ENCODE measurements around the gene ADGRB2.

ADGRB2 gene

GRCh38 chr1:31704271-31705079 is 59.7 kb downstream of the ADGRB2 start:
- 9% methylated on average over 11 of the region's 19 CpGs for WGBS (ENCODE audit: insufficient coverage)
- ChIA-PET POLR2A (interaction anchor here (0.6 to 1.1 kb wide), 2 partner anchors 60 to 283 kb away, joined by 3 to 4 read pairs; partner anchors contain the start of gene PEF1), CTCF (interaction anchor here (0.8 to 4.7 kb wide), 15 partner anchors 8 to 85 kb away, joined by 3 to 28 read pairs (median 4); no protein-coding TSS in a partner anchor)
- Histone ChIP-seq H3K36me3 (ENCODE audit: control insufficient read depth in 4 of 4, insufficient read depth in 4 of 4, low read length in 3 of 4) (no peaks in the 10 kb centered on the region), H3K4me1 (ENCODE audit: control extremely low read depth in 1 of 4, control insufficient read depth in 4 of 4, insufficient read depth in 4 of 4, low read length in 3 of 4) (peaks cover 5 to 54% (median 53%) of the 10 kb centered on the region in 4 experiments), H3K27ac (ENCODE audit: insufficient read depth in 1 of 2, low read depth in 1 of 2, low read length in 2 of 2, poor library complexity in 1 of 2, severe bottlenecking in 2 of 2) (no peak overlapping the region), H3K27me3 (replicated peaks in 2 of 5; ENCODE audit: control insufficient read depth in 4 of 5, insufficient read depth in 5 of 5, low read length in 4 of 5) (peaks cover 0 to 19% (median 4%) of the 10 kb centered on the region in 5 experiments), H3K4me3 (ENCODE audit: control insufficient read depth in 1 of 7, extremely low read depth in 1 of 7, insufficient read depth in 4 of 7, low read depth in 2 of 7, low read length in 6 of 7) (peak overlapping the region in 3 of 7 experiments; percentile 11 to 49 (median 29)), H3K9me3 (ENCODE audit: control extremely low read depth in 1 of 5, control insufficient read depth in 4 of 5, insufficient read depth in 2 of 5, low read depth in 1 of 5, low read length in 4 of 5) (no peaks in the 10 kb centered on the region)
- peak in 1 of 3 donors; percentile 50 for DNase-seq

- Histone ChIP-seq H3K27me3 (replicated peaks in 2 of 5; ENCODE audit: control insufficient read depth in 4 of 5, insufficient read depth in 5 of 5, low read length in 4 of 5) (peaks cover 0 to 19% (median 4%) of the 10 kb centered on the region in 5 experiments), H3K9me3 (ENCODE audit: control extremely low read depth in 1 of 5, control insufficient read depth in 4 of 5, insufficient read depth in 2 of 5, low read depth in 1 of 5, low read length in 4 of 5) (no peaks in the 10 kb centered on the region), H3K27ac (ENCODE audit: insufficient read depth in 1 of 2, low read depth in 1 of 2, low read length in 2 of 2, poor library complexity in 1 of 2, severe bottlenecking in 2 of 2) (no peak within 1 kb of the TSS), H3K4me1 (ENCODE audit: control extremely low read depth in 1 of 4, control insufficient read depth in 4 of 4, insufficient read depth in 4 of 4, low read length in 3 of 4) (peaks cover 5 to 57% (median 55%) of the 10 kb centered on the region in 4 experiments), H3K4me3 (ENCODE audit: control insufficient read depth in 1 of 7, extremely low read depth in 1 of 7, insufficient read depth in 4 of 7, low read depth in 2 of 7, low read length in 6 of 7) (peak within 1 kb of the TSS in 3 of 7 experiments; percentile 35 to 49 (median 43)), H3K36me3 (ENCODE audit: control insufficient read depth in 4 of 4, insufficient read depth in 4 of 4, low read length in 3 of 4) (no peaks in the 10 kb centered on the region)
- POLR2A ChIA-PET = interaction anchor here (0.6 kb wide), 1 partner anchor 284 kb away, joined by 3 read pairs; no protein-coding TSS in a partner anchor
- peak in 2 of 3 donors; percentile 44 to 59 for DNase-seq
- CTCF ChIA-PET = interaction anchor here (0.5 to 4.7 kb wide), 11 partner anchors 9 to 85 kb away, joined by 3 to 28 read pairs (median 4); no protein-coding TSS in a partner anchor
- WGBS (ENCODE audit: insufficient coverage) = 20% methylated on average over 30 of the region's 40 CpGs
Measured at GRCh38 chr1:31703431-31704270, 60.5 kb downstream of the ADGRB2 start, which contains the start of gene COL16A1. Gene COL16A1 (minus strand): TSS chr1:31704017. CDS start chr1:31702193, 1,824 bp downstream.

- H3K4me1 ChIP-seq (ENCODE audit: control extremely low read depth in 1 of 4, control insufficient read depth in 4 of 4, insufficient read depth in 4 of 4, low read length in 3 of 4) = peaks cover 5 to 54% (median 50%) of the 10 kb centered on the region in 4 experiments
- H3K27me3 ChIP-seq (replicated peaks in 2 of 5; ENCODE audit: control insufficient read depth in 4 of 5, insufficient read depth in 5 of 5, low read length in 4 of 5) = peaks cover 0 to 19% (median 4%) of the 10 kb centered on the region in 5 experiments
- H3K27ac ChIP-seq (ENCODE audit: insufficient read depth in 1 of 2, low read depth in 1 of 2, low read length in 2 of 2, poor library complexity in 1 of 2, severe bottlenecking in 2 of 2) = no peak overlapping the region
- POLR2A ChIA-PET = no interaction called here
- CTCF ChIA-PET = interaction anchor here (1.4 to 4.7 kb wide), 6 partner anchors 10 to 86 kb away, joined by 3 to 28 read pairs (median 14); no protein-coding TSS in a partner anchor
- 90% methylated on average over 7 of the region's 8 CpGs for WGBS (ENCODE audit: insufficient coverage)
- H3K4me3 ChIP-seq (ENCODE audit: control insufficient read depth in 1 of 7, extremely low read depth in 1 of 7, insufficient read depth in 4 of 7, low read depth in 2 of 7, low read length in 6 of 7) = no peak overlapping the region
- no peaks in the 10 kb centered on the region for H3K9me3 ChIP-seq (ENCODE audit: control extremely low read depth in 1 of 5, control insufficient read depth in 4 of 5, insufficient read depth in 2 of 5, low read depth in 1 of 5, low read length in 4 of 5)
- no peak for DNase-seq
- H3K36me3 ChIP-seq (ENCODE audit: control insufficient read depth in 4 of 4, insufficient read depth in 4 of 4, low read length in 3 of 4) = no peaks in the 10 kb centered on the region
Measured at GRCh38 chr1:31702836-31703404, 61.2 kb downstream of the ADGRB2 start.

- H3K27me3 ChIP-seq (replicated peaks in 2 of 5; ENCODE audit: control insufficient read depth in 4 of 5, insufficient read depth in 5 of 5, low read length in 4 of 5) = peaks cover 0 to 19% (median 4%) of the 10 kb centered on the region in 5 experiments
- H3K36me3 ChIP-seq (ENCODE audit: control insufficient read depth in 4 of 4, insufficient read depth in 4 of 4, low read length in 3 of 4) = no peaks in the 10 kb centered on the region
- no peak overlapping the region for H3K4me3 ChIP-seq (ENCODE audit: control insufficient read depth in 1 of 7, extremely low read depth in 1 of 7, insufficient read depth in 4 of 7, low read depth in 2 of 7, low read length in 6 of 7)
- POLR2A ChIA-PET = interaction anchor here (0.6 kb wide), 1 partner anchor 519 kb away, joined by 3 read pairs; no protein-coding TSS in a partner anchor
- 100% methylated on average over 5 of the region's 10 CpGs for WGBS (ENCODE audit: insufficient coverage)
- H3K4me1 ChIP-seq (ENCODE audit: control extremely low read depth in 1 of 4, control insufficient read depth in 4 of 4, insufficient read depth in 4 of 4, low read length in 3 of 4) = peaks cover 5 to 38% (median 35%) of the 10 kb centered on the region in 4 experiments
- H3K27ac ChIP-seq (ENCODE audit: insufficient read depth in 1 of 2, low read depth in 1 of 2, low read length in 2 of 2, poor library complexity in 1 of 2, severe bottlenecking in 2 of 2) = no peak overlapping the region
- DNase-seq = peak in 2 of 3 donors; percentile 67 to 73
- CTCF ChIA-PET = interaction anchor here (0.9 to 4.7 kb wide), 4 partner anchors 13 to 40 kb away, joined by 3 to 28 read pairs (median 4); no protein-coding TSS in a partner anchor
- H3K9me3 ChIP-seq (ENCODE audit: control extremely low read depth in 1 of 5, control insufficient read depth in 4 of 5, insufficient read depth in 2 of 5, low read depth in 1 of 5, low read length in 4 of 5) = no peaks in the 10 kb centered on the region
Measured at GRCh38 chr1:31701091-31701736, 62.9 kb downstream of the ADGRB2 start.

- CTCF ChIA-PET = interaction anchor here (0.7 to 2.1 kb wide), 6 partner anchors 12 to 56 kb away, joined by 3 to 6 read pairs (median 3); partner anchors contain the start of gene PEF1
- H3K36me3 ChIP-seq (ENCODE audit: control insufficient read depth in 4 of 4, insufficient read depth in 4 of 4, low read length in 3 of 4) = no peaks in the 10 kb centered on the region
- no peak for DNase-seq
- no peak overlapping the region for H3K4me3 ChIP-seq (ENCODE audit: control insufficient read depth in 1 of 7, extremely low read depth in 1 of 7, insufficient read depth in 4 of 7, low read depth in 2 of 7, low read length in 6 of 7)
- H3K27me3 ChIP-seq (replicated peaks in 2 of 5; ENCODE audit: control insufficient read depth in 4 of 5, insufficient read depth in 5 of 5, low read length in 4 of 5) = peaks cover 0 to 19% (median 4%) of the 10 kb centered on the region in 5 experiments
- POLR2A ChIA-PET = interaction anchor here (0.6 kb wide), 1 partner anchor 518 kb away, joined by 3 read pairs; no protein-coding TSS in a partner anchor
- 87% methylated on average over 6 of the region's 7 CpGs for WGBS (ENCODE audit: insufficient coverage)
- H3K9me3 ChIP-seq (ENCODE audit: control extremely low read depth in 1 of 5, control insufficient read depth in 4 of 5, insufficient read depth in 2 of 5, low read depth in 1 of 5, low read length in 4 of 5) = no peaks in the 10 kb centered on the region
- H3K4me1 ChIP-seq (ENCODE audit: control extremely low read depth in 1 of 4, control insufficient read depth in 4 of 4, insufficient read depth in 4 of 4, low read length in 3 of 4) = peaks cover 5 to 33% (median 30%) of the 10 kb centered on the region in 4 experiments
- no peak overlapping the region for H3K27ac ChIP-seq (ENCODE audit: insufficient read depth in 1 of 2, low read depth in 1 of 2, low read length in 2 of 2, poor library complexity in 1 of 2, severe bottlenecking in 2 of 2)
Measured at GRCh38 chr1:31700468-31701090, 63.6 kb downstream of the ADGRB2 start.
